HEK293 (cell line): ENCODE measurements around the gene SAPCD1.

ENCODE experiments used
- GLI2 ChIP-seq: fragments of 450-650 bp; formaldehyde crosslinking; IDR thresholded peaks from 2 replicates; pipeline ENCODE4; 2017; ENCODE audit warnings: missing biosample characterization, missing genetic modification characterization, low read depth, borderline replicate concordance
- KLF10 ChIP-seq: fragments of 450-650 bp; IDR thresholded peaks from 2 replicates; pipeline ENCODE4 v1.5.1; 2018; ENCODE audit warnings: missing biosample characterization, mild to moderate bottlenecking, missing genetic modification characterization
- YY1 ChIP-seq: fragments of 450-650 bp; formaldehyde crosslinking; IDR thresholded peaks from 2 replicates; pipeline ENCODE4 v1.5.1; 2018; ENCODE audit warnings: missing biosample characterization, missing genetic modification characterization
- ZNF133 ChIP-seq: fragments of 450-650 bp; formaldehyde crosslinking; IDR thresholded peaks from 2 replicates; pipeline ENCODE4 v1.5.1; 2016; ENCODE audit warnings: missing biosample characterization, missing genetic modification characterization
- TF ChIP-seq, protein P1 (sequence below): fragments of 450-650 bp; formaldehyde crosslinking; IDR thresholded peaks from 2 replicates; pipeline ENCODE4 v1.5.1; 2016; ENCODE audit warnings: missing biosample characterization, missing genetic modification characterization

DNA sequence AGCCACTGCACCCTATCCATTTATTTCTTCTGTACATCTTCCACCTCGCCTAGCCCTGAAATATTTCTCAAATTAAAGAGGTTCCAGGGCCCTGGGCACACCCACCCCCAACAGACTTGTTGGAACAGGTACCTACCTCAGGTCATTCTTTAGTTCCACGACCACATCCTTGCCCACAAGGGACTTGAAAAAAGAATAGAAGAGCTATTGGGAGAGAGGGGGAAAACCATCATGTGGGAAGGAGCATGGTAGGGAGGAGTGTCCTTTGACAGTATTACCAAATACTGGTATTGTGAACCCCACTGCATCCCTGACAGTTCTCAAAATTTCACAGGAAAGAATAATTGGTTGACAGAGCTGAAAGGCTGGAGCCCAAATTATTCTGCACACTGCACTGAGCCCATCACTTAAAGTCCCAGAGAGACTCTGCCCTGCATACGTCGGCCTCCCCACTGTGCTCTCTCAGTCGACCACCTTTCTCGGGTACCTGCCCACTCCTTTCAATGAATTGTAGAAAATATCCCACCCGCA lies 43.5 kb downstream of the SAPCD1 start:
- TF ChIP-seq GLI2 (tag by site-specific recombination) (no peak), YY1 (no peak), ZNF133 (tag by site-specific recombination) (no peak), KLF10 (tag by site-specific recombination) (no peak)
- TF ChIP-seq, protein P1, sequence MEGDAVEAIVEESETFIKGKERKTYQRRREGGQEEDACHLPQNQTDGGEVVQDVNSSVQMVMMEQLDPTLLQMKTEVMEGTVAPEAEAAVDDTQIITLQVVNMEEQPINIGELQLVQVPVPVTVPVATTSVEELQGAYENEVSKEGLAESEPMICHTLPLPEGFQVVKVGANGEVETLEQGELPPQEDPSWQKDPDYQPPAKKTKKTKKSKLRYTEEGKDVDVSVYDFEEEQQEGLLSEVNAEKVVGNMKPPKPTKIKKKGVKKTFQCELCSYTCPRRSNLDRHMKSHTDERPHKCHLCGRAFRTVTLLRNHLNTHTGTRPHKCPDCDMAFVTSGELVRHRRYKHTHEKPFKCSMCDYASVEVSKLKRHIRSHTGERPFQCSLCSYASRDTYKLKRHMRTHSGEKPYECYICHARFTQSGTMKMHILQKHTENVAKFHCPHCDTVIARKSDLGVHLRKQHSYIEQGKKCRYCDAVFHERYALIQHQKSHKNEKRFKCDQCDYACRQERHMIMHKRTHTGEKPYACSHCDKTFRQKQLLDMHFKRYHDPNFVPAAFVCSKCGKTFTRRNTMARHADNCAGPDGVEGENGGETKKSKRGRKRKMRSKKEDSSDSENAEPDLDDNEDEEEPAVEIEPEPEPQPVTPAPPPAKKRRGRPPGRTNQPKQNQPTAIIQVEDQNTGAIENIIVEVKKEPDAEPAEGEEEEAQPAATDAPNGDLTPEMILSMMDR (tag by site-specific recombination), result no peak
